ENCODE results near the gene FOXN1.

The FOXN1 gene

GRCh38 chr17:28478712-28479615, 27.2 kb upstream of the FOXN1 start:
- no peak for DNase-seq

- DNase-seq, result no peak
Observed at GRCh38 chr17:28480278-28480677, 25.9 kb upstream of the FOXN1 start.

- no peak for DNase-seq
Observed at GRCh38 chr17:28480799-28481571, 25.2 kb upstream of the FOXN1 start.

GRCh38 chr17:28482551-28483199, 23.5 kb upstream of the FOXN1 start:
- no peak for DNase-seq

GRCh38 chr17:28484296-28484695, 21.9 kb upstream of the FOXN1 start:
- DNase-seq, result no peak

- DNase-seq, result no peak
Observed at GRCh38 chr17:28485049-28485448, 21.1 kb upstream of the FOXN1 start.

- no peak for DNase-seq
Observed at GRCh38 chr17:28487881-28488532, 18.1 kb upstream of the FOXN1 start.

GRCh38 chr17:28488533-28489276, 17.4 kb upstream of the FOXN1 start:
- no peak for DNase-seq

- DNase-seq, result no peak
Observed at GRCh38 chr17:28491286-28491685, 14.9 kb upstream of the FOXN1 start.

GRCh38 chr17:28491860-28492259, 14.3 kb upstream of the FOXN1 start:
- no peak for DNase-seq

GRCh38 chr17:28492352-28493310, 13.5 kb upstream of the FOXN1 start:
- DNase-seq, result no peak

- no peak for DNase-seq
Observed at GRCh38 chr17:28493460-28493859, 12.7 kb upstream of the FOXN1 start.

- DNase-seq, result peak; percentile 17
Observed at GRCh38 chr17:28494445-28495188, 11.5 kb upstream of the FOXN1 start.

- no peak for DNase-seq
Observed at GRCh38 chr17:28495635-28496034, 10.5 kb upstream of the FOXN1 start.

GRCh38 chr17:28497931-28498330, 8.2 kb upstream of the FOXN1 start:
- DNase-seq, result no peak

GRCh38 chr17:28498652-28499363, 7.3 kb upstream of the FOXN1 start:
- no peak for DNase-seq

GRCh38 chr17:28499364-28499664, 6.8 kb upstream of the FOXN1 start:
- no peak for DNase-seq

GRCh38 chr17:28499684-28500357, 6.3 kb upstream of the FOXN1 start:
- no peak for DNase-seq

GRCh38 chr17:28500712-28501379, 5.3 kb upstream of the FOXN1 start:
- DNase-seq, result no peak
